PC-3 (cell line): Measurements from ENCODE around the gene LONRF3. TPM values are rescaled to one million over a fixed set of nuclear protein-coding genes. Genes with fewer than 3 reads are reported as not detected.
A peak's percentile ranks its signal among the peaks of the same experiment; 100 is the strongest.
"Not testable (repeated sequence)": the region's sequence is repeated elsewhere in the genome, so short reads cannot be mapped to it uniquely, and the experiment has no call there.

Experiments
- ATAC-seq: fragments of 200-7000 bp; cut with Tn5 transposase; 2 replicates; pipeline ENCODE4 v1.9.1; 2020; ENCODE audit warnings: mild to moderate bottlenecking, moderate library complexity
- BruUV-seq: library from RNA; stranded (reverse); fragments of 400-500 nt; replicated peaks from 2 replicates; lab custom pipeline; 2021; lab: Mats Ljungman, UMichigan
- CTCF ChIA-PET: fragments of 300-600 bp; sonication (Branson Sonifier 250); formaldehyde crosslinking; loops from one replicate; lab custom pipeline; 2022; ENCODE audit warnings: antibody characterized with exemption; lab: Charles Lee
- POLR2A ChIA-PET: fragments of 300-600 bp; sonication (Branson Sonifier 250); formaldehyde crosslinking; loops from one replicate; lab custom pipeline; 2022; ENCODE audit warnings: antibody characterized with exemption; ENCODE audit not compliant: unreplicated experiment; lab: Charles Lee
- DNase-seq: peaks from one replicate; pipeline ENCODE4 v3.0.0-alpha.2; 2015
- H2AFZ ChIP-seq: fragments of 300-600 bp; sonication (generic); 2 replicates; pipeline ENCODE4 v1.6.0; 2016; ENCODE audit warnings: antibody characterized with exemption, low read length
- H3F3A ChIP-seq: fragments of 300-600 bp; sonication (generic); one replicate; pipeline ENCODE4 v1.6.0; 2017; ENCODE audit warnings: antibody characterized with exemption, low read length, control low read depth, mild to moderate bottlenecking; ENCODE audit not compliant: unreplicated experiment
- H3K27ac ChIP-seq: fragments of 300-600 bp; sonication (generic); 2 replicates; pipeline ENCODE4 v1.5.1; 2016; ENCODE audit warnings: mild to moderate bottlenecking, low read length
- H3K27me3 ChIP-seq: fragments of 300-600 bp; sonication (generic); 2 replicates; pipeline ENCODE4 v1.6.1; 2016; ENCODE audit warnings: low read length, mixed read lengths
- H3K36me3 ChIP-seq: fragments of 300-600 bp; sonication (generic); 2 replicates; pipeline ENCODE4 v1.6.1; 2016; ENCODE audit warnings: low read depth, mixed run types, low read length, mixed read lengths
- H3K4me1 ChIP-seq: fragments of 300-600 bp; sonication (generic); 2 replicates; pipeline ENCODE4 v1.5.1; 2016; ENCODE audit warnings: low read length; ENCODE audit not compliant: insufficient read depth
- H3K4me2 ChIP-seq: fragments of 300-600 bp; sonication (generic); 2 replicates; pipeline ENCODE4 v1.6.0; 2016; ENCODE audit warnings: low read length
- H3K4me3 ChIP-seq: fragments of 300-600 bp; sonication (generic); 2 replicates; pipeline ENCODE4 v1.5.1; 2016; ENCODE audit warnings: mild to moderate bottlenecking, low read length, mixed read lengths
- H3K79me2 ChIP-seq: fragments of 300-600 bp; sonication (generic); 2 replicates; pipeline ENCODE4 v1.6.1; 2017; ENCODE audit warnings: low read length, mixed read lengths
- H3K9ac ChIP-seq: fragments of 300-600 bp; sonication (generic); 2 replicates; pipeline ENCODE4 v1.6.0; 2016; ENCODE audit warnings: mild to moderate bottlenecking, low read length
- H3K9me2 ChIP-seq: fragments of 300-600 bp; sonication (generic); replicated peaks from 2 replicates; pipeline ENCODE4 v1.6.1; 2016; ENCODE audit warnings: mixed run types, low read length, mixed read lengths
- H3K9me3 ChIP-seq: fragments of 300-600 bp; sonication (generic); 2 replicates; pipeline ENCODE4 v1.6.1; 2016; ENCODE audit warnings: low read length, mixed read lengths
- H4K20me1 ChIP-seq: fragments of 300-600 bp; sonication (generic); 2 replicates; pipeline ENCODE4 v1.6.1; 2016; ENCODE audit warnings: low read length, mixed read lengths
- EZH2 ChIP-seq: fragments of 300-600 bp; sonication (generic); IDR thresholded peaks from one replicate; pipeline ENCODE4 v1.6.1; 2017; ENCODE audit warnings: antibody characterized with exemption, mild to moderate bottlenecking, low read length; ENCODE audit not compliant: unreplicated experiment
- EZH2phosphoT487 ChIP-seq: fragments of 300-600 bp; sonication (generic); IDR thresholded peaks from 2 replicates; pipeline ENCODE4 v1.6.1; 2018; ENCODE audit warnings: mild to moderate bottlenecking, antibody characterized with exemption, low read length, borderline replicate concordance
- intact Hi-C: fragments of 100-400 bp; cut with micrococcal nuclease; formaldehyde crosslinking; loops from 2 replicates; pipeline ENCODE4 v1.9.0; 2023
- total RNA-seq: library from RNA; depleted of rRNA; stranded (reverse); fragments of >200 nt; gene quantifications from 2 replicates; pipeline ENCODE4 v1.2.3, GENCODE V29; 2014
- TF ChIP-seq, protein P1 (sequence below): fragments of 300-600 bp; sonication (generic); conservative IDR thresholded peaks from 2 replicates; pipeline ENCODE4 v1.5.1; 2017; ENCODE audit warnings: antibody characterized with exemption, low read depth, mild to moderate bottlenecking, low read length

LONRF3 gene
- total RNA-seq, 1 experiment from 2014 or later, result 14.5 TPM

DNA sequence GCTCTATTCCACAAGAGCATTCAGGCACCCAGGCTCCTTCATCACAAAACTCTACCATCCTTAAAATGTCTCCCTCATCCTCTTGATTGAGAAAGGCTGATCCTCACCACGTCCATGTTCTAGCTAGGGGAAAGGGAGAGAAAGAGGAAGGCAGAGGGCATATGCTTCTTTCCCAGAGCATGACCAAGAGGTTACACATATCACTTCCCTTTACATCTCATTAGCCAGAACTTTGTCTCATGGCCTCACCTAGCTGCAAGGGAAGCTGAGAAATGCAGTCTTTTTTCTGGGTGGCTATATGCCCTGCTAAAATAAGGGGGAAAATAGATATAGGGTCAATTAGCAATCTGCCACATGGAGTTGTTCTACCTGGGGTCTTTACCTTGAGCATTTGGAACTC is 42.7 kb downstream of the LONRF3 start:
- CTCF ChIA-PET, result no interaction called here
- peak overlapping the region; percentile 97; the same call in 1 of the 2 replicates for H3K27ac ChIP-seq

DNA sequence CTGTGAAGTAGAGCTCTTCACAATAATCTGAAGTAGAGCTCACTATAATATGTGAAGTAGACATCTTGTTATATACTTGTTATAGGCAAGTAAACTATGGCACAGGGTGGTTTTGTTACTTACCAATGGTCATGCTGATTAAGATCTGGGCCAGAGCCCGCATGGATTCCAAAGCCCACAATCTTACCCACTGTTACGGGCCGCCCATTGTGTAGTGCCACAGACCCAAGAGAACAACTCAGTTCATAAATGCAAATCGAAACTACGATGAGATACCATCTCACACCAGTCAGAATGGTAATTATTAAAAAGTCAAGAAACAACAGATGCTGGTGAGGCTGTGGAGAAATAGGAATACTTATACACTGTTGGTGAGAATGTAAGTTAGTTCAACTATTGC is 51.5 kb downstream of the LONRF3 start:
- Histone ChIP-seq H3K36me3 (no peaks in the 10 kb centered on the region), H3K27ac (no peak overlapping the region), H4K20me1 (no peaks in the 10 kb centered on the region), H3K4me3 (no peak overlapping the region), H3K27me3 (no peaks in the 10 kb centered on the region), H2AFZ (no peak overlapping the region), H3K79me2 (no peaks in the 10 kb centered on the region), H3K9ac (no peak overlapping the region), H3K9me2 (no peaks in the 10 kb centered on the region), H3K4me2 (no peak overlapping the region), H3K9me3 (no peaks in the 10 kb centered on the region), H3F3A (no peaks in the 10 kb centered on the region), H3K4me1 (no peaks in the 10 kb centered on the region)
- ChIA-PET CTCF (interaction anchor here (0.9 kb wide), 1 partner anchor 41 kb away, joined by 3 read pairs; no protein-coding TSS in a partner anchor), POLR2A (no interaction called here)
- ATAC-seq, result no peak
- no peak for TF ChIP-seq EZH2phosphoT487
- TF ChIP-seq EZH2, result no peak
- TF ChIP-seq, protein P1, sequence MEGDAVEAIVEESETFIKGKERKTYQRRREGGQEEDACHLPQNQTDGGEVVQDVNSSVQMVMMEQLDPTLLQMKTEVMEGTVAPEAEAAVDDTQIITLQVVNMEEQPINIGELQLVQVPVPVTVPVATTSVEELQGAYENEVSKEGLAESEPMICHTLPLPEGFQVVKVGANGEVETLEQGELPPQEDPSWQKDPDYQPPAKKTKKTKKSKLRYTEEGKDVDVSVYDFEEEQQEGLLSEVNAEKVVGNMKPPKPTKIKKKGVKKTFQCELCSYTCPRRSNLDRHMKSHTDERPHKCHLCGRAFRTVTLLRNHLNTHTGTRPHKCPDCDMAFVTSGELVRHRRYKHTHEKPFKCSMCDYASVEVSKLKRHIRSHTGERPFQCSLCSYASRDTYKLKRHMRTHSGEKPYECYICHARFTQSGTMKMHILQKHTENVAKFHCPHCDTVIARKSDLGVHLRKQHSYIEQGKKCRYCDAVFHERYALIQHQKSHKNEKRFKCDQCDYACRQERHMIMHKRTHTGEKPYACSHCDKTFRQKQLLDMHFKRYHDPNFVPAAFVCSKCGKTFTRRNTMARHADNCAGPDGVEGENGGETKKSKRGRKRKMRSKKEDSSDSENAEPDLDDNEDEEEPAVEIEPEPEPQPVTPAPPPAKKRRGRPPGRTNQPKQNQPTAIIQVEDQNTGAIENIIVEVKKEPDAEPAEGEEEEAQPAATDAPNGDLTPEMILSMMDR, result no peak
- no peak for DNase-seq
- intact Hi-C loops, result no loop called here
- BruUV-seq, result no TSS peak

More for the DNA sequence above, 42.7 kb downstream of the LONRF3 start:
- H3F3A ChIP-seq, result peaks cover 12% of the 10 kb centered on the region
- H3K36me3 ChIP-seq, result peaks cover 36% of the 10 kb centered on the region
- BruUV-seq, result no TSS peak
- POLR2A ChIA-PET, result no interaction called here
- no peak overlapping the region for H3K4me3 ChIP-seq
- no peak overlapping the region for H3K4me2 ChIP-seq
- H2AFZ ChIP-seq, result no peak overlapping the region
- H3K9me2 ChIP-seq, result no peaks in the 10 kb centered on the region
- intact Hi-C loops, result no loop called here
- H3K4me1 ChIP-seq, result peaks cover 41% of the 10 kb centered on the region
- DNase-seq (no peak), ATAC-seq (no peak)
- no peaks in the 10 kb centered on the region for H4K20me1 ChIP-seq
- TF ChIP-seq, protein P1, result no peak
- TF ChIP-seq EZH2 (no peak), EZH2phosphoT487 (no peak)
- H3K79me2 ChIP-seq, result no peaks in the 10 kb centered on the region
- H3K9me3 ChIP-seq, result no peaks in the 10 kb centered on the region
- no peak overlapping the region for H3K9ac ChIP-seq
- no peaks in the 10 kb centered on the region for H3K27me3 ChIP-seq

DNA sequence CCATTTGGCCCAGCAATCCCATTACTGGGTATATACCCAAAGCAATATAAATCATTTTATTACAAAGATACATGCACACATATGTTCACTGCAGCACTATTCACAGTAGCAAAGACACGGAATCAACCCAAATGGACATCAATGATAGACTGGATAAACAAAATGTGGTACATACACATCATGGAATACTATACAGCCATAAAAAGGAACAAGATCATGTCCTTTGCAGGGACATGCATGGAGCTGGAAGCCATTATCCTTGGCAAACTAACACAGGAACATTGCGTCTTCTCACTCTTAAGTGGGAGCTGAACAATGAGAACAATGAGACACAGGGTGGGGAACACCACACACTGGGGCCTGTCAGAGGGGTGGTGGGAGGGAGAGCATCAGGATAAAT is 51.9 kb downstream of the LONRF3 start:
- CTCF ChIA-PET, result interaction anchor here (0.9 kb wide), 1 partner anchor 40 kb away, joined by 3 read pairs; no protein-coding TSS in a partner anchor
- H3F3A ChIP-seq, H3K4me3 ChIP-seq, H3K79me2 ChIP-seq, H3K9ac ChIP-seq, H3K9me2 ChIP-seq, H2AFZ ChIP-seq, H4K20me1 ChIP-seq, H3K27ac ChIP-seq, H3K4me1 ChIP-seq, H3K9me3 ChIP-seq, H3K4me2 ChIP-seq, H3K27me3 ChIP-seq, BruUV-seq, H3K36me3 ChIP-seq, intact Hi-C loops, POLR2A ChIA-PET, ATAC-seq, DNase-seq: not testable (repeated sequence)

DNA sequence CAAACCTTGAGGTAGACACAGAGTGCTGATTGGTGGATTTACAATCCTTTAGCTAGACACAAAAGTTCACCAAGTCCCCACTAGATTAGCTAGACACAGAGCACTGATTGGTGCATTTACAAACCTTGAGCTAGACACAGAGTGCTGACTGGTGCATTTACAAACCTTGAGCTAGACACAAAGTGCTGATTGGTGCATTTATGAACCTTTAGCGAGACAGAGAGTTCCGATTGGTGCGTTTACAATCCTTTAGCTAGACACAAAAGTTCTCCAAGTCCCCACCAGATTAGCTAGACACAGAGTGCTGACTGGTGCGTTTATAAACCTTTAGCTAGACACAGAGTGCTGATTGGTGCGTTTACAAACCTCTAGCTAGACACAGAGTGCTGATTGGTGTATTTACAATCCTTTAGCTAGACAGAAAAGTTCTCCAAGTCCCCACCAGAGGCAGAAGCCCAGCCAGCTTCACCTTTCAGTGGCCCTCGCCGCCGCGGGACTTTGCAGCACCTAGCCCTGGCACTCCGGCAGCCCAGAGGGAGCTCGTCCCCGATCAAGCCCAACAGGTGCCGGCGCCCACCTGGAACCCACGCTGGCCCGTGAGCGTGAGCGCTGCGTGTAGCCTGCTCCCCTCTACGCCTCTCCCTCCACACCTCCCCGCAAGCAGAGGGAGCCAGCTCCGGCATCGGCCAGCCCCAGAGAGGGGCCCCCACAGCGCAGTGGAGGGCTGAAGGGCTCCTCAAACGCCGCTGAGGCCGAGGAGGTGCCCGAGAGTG is 53.7 kb downstream of the LONRF3 start:
- H3K9me2 ChIP-seq, ATAC-seq, H3K4me1 ChIP-seq, H3K9me3 ChIP-seq, H2AFZ ChIP-seq, H3K79me2 ChIP-seq, H3K36me3 ChIP-seq, DNase-seq, H3K9ac ChIP-seq, H3K4me3 ChIP-seq, H3F3A ChIP-seq, H4K20me1 ChIP-seq, intact Hi-C loops, H3K27ac ChIP-seq, H3K4me2 ChIP-seq, POLR2A ChIA-PET, H3K27me3 ChIP-seq, BruUV-seq: not testable (repeated sequence)
- CTCF ChIA-PET, result interaction anchor here (1.1 kb wide), 1 partner anchor 39 kb away, joined by 4 read pairs; no protein-coding TSS in a partner anchor
